ENCODE results near the gene UCHL3.
A peak's percentile ranks its signal among the peaks of the same experiment; 100 is the strongest.

Gene UCHL3

GRCh38 chr13:75633285-75633684, 83.7 kb downstream of the UCHL3 start:
- H3K4me3 ChIP-seq: no peak overlapping the region
- no peak for TF ChIP-seq CTCF (IDR thresholded peaks at IDR 0.05)
- intact Hi-C loops (cut with DNase I; ENCODE audit: low total_unique reads): loop anchor here (10.0 kb wide), 1 partner anchor 268 kb away; no protein-coding TSS in a partner anchor
- no peaks in the 10 kb centered on the region for H3K36me3 ChIP-seq
- no peak for DNase-seq
- H3K4me1 ChIP-seq: peaks cover 0 to 23% (median 3%) of the 10 kb centered on the region in 4 donors
- H3K9me3 ChIP-seq: no peaks in the 10 kb centered on the region
- no peaks in the 10 kb centered on the region for H3K27me3 ChIP-seq
- H3K27ac ChIP-seq: no peak overlapping the region

GRCh38 chr13:75635101-75635827, 85.7 kb downstream of the UCHL3 start:
- H3K36me3 ChIP-seq: no peaks in the 10 kb centered on the region
- no peaks in the 10 kb centered on the region for H3K9me3 ChIP-seq
- no peak for DNase-seq
- peak overlapping the region; percentile 59 to 76 for H3K4me3 ChIP-seq
- peaks cover 0 to 29% (median 3%) of the 10 kb centered on the region in 4 donors for H3K4me1 ChIP-seq
- TF ChIP-seq CTCF (IDR thresholded peaks at IDR 0.05): no peak
- intact Hi-C loops (cut with DNase I; ENCODE audit: low total_unique reads): loop anchor here (10.0 kb wide), 1 partner anchor 270 kb away; no protein-coding TSS in a partner anchor
- H3K27me3 ChIP-seq: no peaks in the 10 kb centered on the region
- H3K27ac ChIP-seq: peak overlapping the region; percentile 83 to 84

GRCh38 chr13:75635828-75636435, 86.3 kb downstream of the UCHL3 start, which contains the start of gene LMO7:
TSS of gene LMO7 (plus strand) at chr13:75636330. CDS start at chr13:75636658, 328 bp downstream.
- Histone ChIP-seq H3K27me3 (no peaks in the 10 kb centered on the region), H3K4me1 (peaks cover 0 to 29% (median 3%) of the 10 kb centered on the region in 4 donors), H3K4me3 (peak within 1 kb of the TSS; percentile 59 to 76), H3K36me3 (no peaks in the 10 kb centered on the region), H3K27ac (peak within 1 kb of the TSS; percentile 83 to 84), H3K9me3 (no peaks in the 10 kb centered on the region)
- intact Hi-C loops (cut with DNase I; ENCODE audit: low total_unique reads): loop anchor here (10.0 kb wide), 1 partner anchor 271 kb away; no protein-coding TSS in a partner anchor
- DNase-seq: peak; percentile 45 to 80
- TF ChIP-seq CTCF (IDR thresholded peaks at IDR 0.05): no peak

GRCh38 chr13:75636436-75637180, 87.0 kb downstream of the UCHL3 start:
- Histone ChIP-seq H3K9me3 (no peaks in the 10 kb centered on the region), H3K4me3 (peak overlapping the region; percentile 59 to 76), H3K4me1 (peaks cover 0 to 29% (median 3%) of the 10 kb centered on the region in 4 donors), H3K27ac (peak overlapping the region; percentile 83 to 84), H3K36me3 (no peaks in the 10 kb centered on the region), H3K27me3 (no peaks in the 10 kb centered on the region)
- DNase-seq: peak in 1 of 2 donors; percentile 69
- no peak for TF ChIP-seq CTCF (IDR thresholded peaks at IDR 0.05)
- intact Hi-C loops (cut with DNase I; ENCODE audit: low total_unique reads): loop anchor here (10.0 kb wide), 1 partner anchor 272 kb away; no protein-coding TSS in a partner anchor

GRCh38 chr13:75637181-75637750, 87.7 kb downstream of the UCHL3 start:
- no peak for DNase-seq
- peaks cover 0 to 29% (median 3%) of the 10 kb centered on the region in 4 donors for H3K4me1 ChIP-seq
- H3K27me3 ChIP-seq: no peaks in the 10 kb centered on the region
- H3K9me3 ChIP-seq: no peaks in the 10 kb centered on the region
- H3K27ac ChIP-seq: peak overlapping the region; percentile 83 to 84
- peak overlapping the region; percentile 59 to 76 for H3K4me3 ChIP-seq
- TF ChIP-seq CTCF (IDR thresholded peaks at IDR 0.05): no peak
- intact Hi-C loops (cut with DNase I; ENCODE audit: low total_unique reads): loop anchor here (10.0 kb wide), 1 partner anchor 272 kb away; no protein-coding TSS in a partner anchor
- H3K36me3 ChIP-seq: no peaks in the 10 kb centered on the region
